Lung microvascular endothelial cell (primary cell): ENCODE measurements around the gene BRINP2. TPM values are rescaled to one million over a fixed set of nuclear protein-coding genes. Genes with fewer than 3 reads are reported as not detected.
A peak's percentile ranks its signal among the peaks of the same experiment; 100 is the strongest.
"Not testable (repeated sequence)": the region's sequence is repeated elsewhere in the genome, so short reads cannot be mapped to it uniquely, and the experiment has no call there.

ENCODE experiments used
- DNase-seq, 2 donors: peaks; one replicate each; pipeline versions ENCODE4 v3.0.0 to v3.0.0-alpha.2; 2010; ENCODE audit warnings: low read depth in 2 of 2
- total RNA-seq: library from RNA; depleted of rRNA; stranded (reverse); fragments of >200 nt; gene quantifications from 2 replicates; pipeline ENCODE4 v1.2.1, GENCODE V29; 2014

Gene BRINP2
- total RNA-seq, 1 donor from 2014 or later = not detected

DNA sequence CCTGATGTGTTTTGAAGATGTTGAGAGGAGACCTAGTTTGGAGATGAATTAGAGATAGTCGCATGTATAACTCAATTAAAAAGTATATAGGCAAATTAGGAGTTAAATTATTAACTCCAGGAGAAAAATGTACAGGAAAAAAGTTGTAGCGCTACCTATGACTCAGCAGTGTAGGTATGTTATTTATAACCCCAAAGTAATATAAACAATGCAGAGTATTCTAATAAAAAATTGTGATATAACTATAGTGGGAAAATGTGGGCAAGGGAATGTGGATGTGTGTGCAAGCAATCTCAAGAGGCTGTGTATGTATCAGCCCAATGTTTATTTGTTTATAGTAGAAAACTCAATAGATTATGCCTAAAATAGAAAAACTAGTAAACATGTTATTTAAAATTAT is 144.5 kb downstream of the BRINP2 start:
- peak in 1 of 2 donors; percentile 23 for DNase-seq

DNA sequence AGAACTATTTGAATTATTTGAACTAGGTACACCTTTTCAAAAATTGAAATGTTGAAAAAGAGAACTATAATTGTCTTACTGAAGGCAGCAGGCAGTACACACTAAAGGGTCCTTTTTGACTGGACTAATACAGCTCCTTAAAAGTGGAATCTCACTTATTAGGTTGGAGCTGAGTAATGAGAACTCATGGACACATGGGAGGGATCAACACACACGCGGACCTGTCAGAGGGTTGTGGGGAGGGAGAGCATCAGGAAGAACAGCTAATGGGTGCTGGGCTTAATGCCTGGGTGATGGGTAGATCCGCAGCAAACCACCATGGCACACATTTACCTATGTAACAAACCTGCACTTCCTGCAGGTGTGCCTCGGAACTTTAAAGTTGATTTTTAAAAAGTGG is 145.0 kb downstream of the BRINP2 start:
- no peak for DNase-seq

DNA sequence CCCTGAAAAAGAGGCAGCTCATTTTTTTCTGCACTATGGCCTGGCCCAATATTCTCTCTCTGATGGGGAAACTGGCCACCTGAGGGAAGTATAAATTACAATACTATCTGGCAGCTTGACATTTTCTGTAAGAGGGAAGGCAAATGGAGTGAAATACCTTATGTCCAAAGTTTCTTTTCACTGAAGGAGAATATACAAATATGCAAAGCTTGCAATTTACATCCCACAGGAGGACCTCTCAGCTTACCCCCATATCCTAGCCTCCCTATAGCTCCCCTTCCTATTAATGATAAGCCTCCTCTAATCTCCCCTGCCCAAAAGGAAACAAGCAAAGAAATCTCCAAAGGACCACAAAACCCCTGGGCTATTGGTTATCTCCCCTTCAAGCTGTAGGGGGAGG is 150.7 kb downstream of the BRINP2 start:
- DNase-seq = not testable (repeated sequence)

DNA sequence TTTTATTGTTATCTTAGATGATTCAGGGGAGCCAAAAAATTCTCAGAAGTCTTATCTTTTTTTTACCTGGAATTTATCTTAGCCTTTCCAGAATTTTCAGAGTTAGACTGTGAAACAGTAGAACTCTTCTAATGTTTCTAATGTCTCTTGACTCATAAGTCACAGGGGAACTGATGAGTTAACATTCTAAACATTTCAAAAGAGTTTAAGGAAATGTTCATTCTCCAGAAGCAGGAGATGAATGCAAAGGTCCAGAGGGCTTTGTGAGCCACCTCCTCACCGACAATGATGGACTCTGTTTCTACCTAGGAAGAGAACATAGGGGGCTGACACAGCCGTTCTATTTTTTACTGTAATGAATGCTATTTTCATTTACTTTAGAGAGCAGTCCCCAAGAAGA is 157.5 kb downstream of the BRINP2 start:
- DNase-seq = no peak

DNA sequence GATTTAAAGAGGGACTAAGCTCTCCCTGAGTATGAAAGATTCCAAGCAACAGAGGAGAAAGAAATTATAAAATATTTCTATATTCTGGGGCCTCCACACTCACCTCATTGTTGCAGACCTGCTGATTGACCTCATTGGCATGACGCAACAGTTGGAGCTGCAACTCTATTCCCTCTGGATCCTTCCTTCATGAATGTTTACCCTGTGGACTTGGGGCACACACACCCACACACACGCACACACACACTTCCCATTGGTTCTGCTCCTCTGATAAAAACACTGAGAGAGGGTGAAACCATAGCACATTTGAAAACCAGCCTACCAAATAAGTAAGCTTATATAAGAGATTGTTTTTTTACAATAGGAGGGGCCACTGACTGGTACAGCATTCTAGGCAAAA is 159.1 kb downstream of the BRINP2 start:
- no peak for DNase-seq

Other genes with a start within 250 kb of the BRINP2 start
- not detected in 2 replicates for gene ASTN1, start 6.2 kb upstream of the BRINP2 start, total RNA-seq